K562 (cell line): ENCODE results near the gene DROSHA. TPM values are rescaled to one million over a fixed set of nuclear protein-coding genes. Genes with fewer than 3 reads are reported as not detected.
A peak's percentile ranks its signal among the peaks of the same experiment; 100 is the strongest.

Experiments
- JUN ChIP-seq, 2 experiments: sonication (generic) in 1 of 2; formaldehyde crosslinking in 1 of 2; IDR thresholded peaks; 2 replicates each; pipeline versions ENCODE4 v1.6.1 to v1.8.0; 2012 to 2022; ENCODE audit warnings: borderline replicate concordance in 2 of 2, mild to moderate bottlenecking in 2 of 2, improper control_type of control experiment in 1 of 2, low read depth in 1 of 2, low read length in 1 of 2, missing genetic modification reagents in 1 of 2
- ZBTB40 ChIP-seq, 2 experiments: fragments of 450-650 bp in 1 of 2; sonication (generic) in 1 of 2; formaldehyde crosslinking in 1 of 2; IDR thresholded peaks; 2 replicates each; pipeline versions ENCODE4 v1.7.1 to v1.9.0; 2016 to 2022; ENCODE audit warnings: inconsistent platforms in 1 of 2, mild to moderate bottlenecking in 1 of 2, missing genetic modification reagents in 1 of 2
- polyA plus RNA-seq, 8 experiments: library from polyadenylated mRNA; depleted of rRNA in 4 of 8; stranded (reverse) in 5 of 8; unstranded in 3 of 8; fragments of >200 nt; fragmentation: Nextera tagmentation in 2 of 8; fragmentation: Illumina TruSeq in 1 of 8; extraction: Ambion mirVana in 2 of 8; extraction: Trizol in 1 of 8; gene quantifications; 2 replicates each; pipeline versions ENCODE4 v1.2.1 to v1.2.3, GENCODE V29; 2011 to 2014; ENCODE audit warnings: inconsistent platforms in 1 of 8, missing spikeins in 1 of 8
- total RNA-seq, 7 experiments: library from RNA; depleted of rRNA in 6 of 7; stranded (reverse); fragments of >200 nt in 6 of 7; fragmentation: Illumina TruSeq in 2 of 7; extraction: Trizol in 2 of 7; gene quantifications; 2 replicates each; pipeline versions ENCODE4 v1.2.1 to v1.2.3, GENCODE V29; 2011 to 2021; ENCODE audit warnings: low replicate concordance in 1 of 7

DROSHA gene
- total and polyA plus RNA-seq, 9 of the 15 experiments (the other 6 are each of a cell fraction or from before 2014, with no cell fraction given): 52.5 to 109 (median 68.9) TPM

GRCh38 chr5:31408814-31409213, 123.1 kb downstream of the DROSHA start (continued):
- TF ChIP-seq ZBTB40 (IDR thresholded peaks at IDR 0.05): no peak
- TF ChIP-seq ZBTB40 (CRISPR knock-in tag; IDR thresholded peaks at IDR 0.05): no peak
- peak; percentile 61; the same call in 1 of the 2 replicates for TF ChIP-seq JUN (IDR thresholded peaks at IDR 0.05; ENCODE audit: borderline replicate concordance, low read depth, low read length)
- no peak for TF ChIP-seq JUN (CRISPR knock-in tag; IDR thresholded peaks at IDR 0.05; ENCODE audit: borderline replicate concordance)
